Cardiac fibroblast (primary cell): ENCODE measurements around the gene PDE1C.

ENCODE experiments used
- DNase-seq, 2 donors: peaks; one replicate each; pipeline versions ENCODE4 v3.0.0 to v3.0.0-alpha.2; 2010; ENCODE audit warnings: low read depth in 2 of 2
- H3K4me3 ChIP-seq, 2 donors: replicated peaks in 1 of 2; 1 replicate in 1 of 2; 2 replicates in 1 of 2; pipeline ENCODE4 v1.5.1; 2011; ENCODE audit warnings: low read depth in 2 of 2, low read length in 2 of 2, mild to moderate bottlenecking in 2 of 2, moderate library complexity in 1 of 2
- CTCF ChIP-seq: IDR thresholded peaks from one replicate; pipeline ENCODE4 v1.5.1; 2011; ENCODE audit warnings: low read depth, mild to moderate bottlenecking, low read length, inconsistent platforms

Gene PDE1C

GRCh38 chr7:31948029-31948428 lies 122.2 kb downstream of the PDE1C start:
- H3K4me3 ChIP-seq = no peak overlapping the region
- peak; percentile 67 to 91 for DNase-seq
- TF ChIP-seq CTCF = no peak

GRCh38 chr7:31940167-31940566 lies 130.0 kb downstream of the PDE1C start:
- no peak for TF ChIP-seq CTCF
- no peak for DNase-seq
- no peak overlapping the region for H3K4me3 ChIP-seq

GRCh38 chr7:31939076-31939475 lies 131.1 kb downstream of the PDE1C start:
- DNase-seq = no peak
- H3K4me3 ChIP-seq = no peak overlapping the region
- TF ChIP-seq CTCF = no peak

GRCh38 chr7:31938650-31939049 lies 131.6 kb downstream of the PDE1C start:
- DNase-seq = peak in 1 of 2 donors; percentile 56
- TF ChIP-seq CTCF = peak; percentile 37
- H3K4me3 ChIP-seq = no peak overlapping the region

GRCh38 chr7:31937982-31938381 lies 132.2 kb downstream of the PDE1C start:
- no peak for TF ChIP-seq CTCF

GRCh38 chr7:31935124-31936054 lies 134.8 kb downstream of the PDE1C start:
- no peak for TF ChIP-seq CTCF
- DNase-seq = no peak
- H3K4me3 ChIP-seq = no peak overlapping the region

More at GRCh38 chr7:31937982-31938381, 132.2 kb downstream of the PDE1C start:
- no peak overlapping the region for H3K4me3 ChIP-seq
- DNase-seq = no peak

- H3K4me3 ChIP-seq = no peak overlapping the region
- DNase-seq = peak in 1 of 2 donors; percentile 13
- no peak for TF ChIP-seq CTCF
These were observed 135.7 kb downstream of the PDE1C start for GRCh38 chr7:31934551-31934950.
